HG03097 (cell line): ENCODE measurements around the gene DLL4.
A peak's percentile ranks its signal among the peaks of the same experiment; 100 is the strongest.
"Not testable (repeated sequence)": the region's sequence is repeated elsewhere in the genome, so short reads cannot be mapped to it uniquely, and the experiment has no call there.

Experiments used
- ATAC-seq: cut with Tn5 transposase; IDR thresholded peaks from one replicate; pipeline ENCODE4 v1.9.1; 2021; ENCODE audit not compliant: unreplicated experiment, low FRiP score

The DLL4 gene

GRCh38 chr15:40940296-40940801 lies 11.2 kb downstream of the DLL4 start:
- ATAC-seq, result no peak

GRCh38 chr15:40941068-40941527 lies 12.0 kb downstream of the DLL4 start:
- peak; percentile 4 for ATAC-seq

- peak; percentile 53 for ATAC-seq
Measured at GRCh38 chr15:40941528-40942336, 12.6 kb downstream of the DLL4 start.

- no peak for ATAC-seq
Measured at GRCh38 chr15:40942337-40942854, 13.3 kb downstream of the DLL4 start.

- no peak for ATAC-seq
Measured at GRCh38 chr15:40942878-40943277, 13.7 kb downstream of the DLL4 start.

GRCh38 chr15:40943764-40944365 lies 14.7 kb downstream of the DLL4 start:
- no peak for ATAC-seq

- no peak for ATAC-seq
Measured at GRCh38 chr15:40944510-40945296, 15.6 kb downstream of the DLL4 start.

GRCh38 chr15:40948706-40949473 lies 19.8 kb downstream of the DLL4 start:
- ATAC-seq, result no peak

GRCh38 chr15:40949756-40950207 lies 20.6 kb downstream of the DLL4 start:
- no peak for ATAC-seq

GRCh38 chr15:40951764-40952163 lies 22.6 kb downstream of the DLL4 start:
- ATAC-seq, result no peak

GRCh38 chr15:40952301-40952900 lies 23.3 kb downstream of the DLL4 start:
- no peak for ATAC-seq

- peak; percentile 82 for ATAC-seq
Measured at GRCh38 chr15:40952901-40953712, 24.0 kb downstream of the DLL4 start, which contains the start of gene CHAC1. CHAC1 (plus strand) TSS chr15:40953471; CDS start chr15:40953584, 113 bp downstream.

GRCh38 chr15:40953713-40954074 lies 24.6 kb downstream of the DLL4 start:
- no peak for ATAC-seq

GRCh38 chr15:40954158-40954848 lies 25.2 kb downstream of the DLL4 start:
- ATAC-seq, result not testable (repeated sequence)

- ATAC-seq, result no peak
Measured at GRCh38 chr15:40955141-40955903, 26.2 kb downstream of the DLL4 start.

GRCh38 chr15:40955930-40956540 lies 26.9 kb downstream of the DLL4 start:
- no peak for ATAC-seq

GRCh38 chr15:40956541-40956982 lies 27.4 kb downstream of the DLL4 start:
- no peak for ATAC-seq
